Fibroblast of skin of abdomen (primary cell): ENCODE measurements around the gene KIRREL3.

Experiments
- DNase-seq: peaks from one replicate; pipeline ENCODE4 v3.0.0-alpha.2; 2013

Gene KIRREL3

GRCh38 chr11:126630488-126630887 lies 370.1 kb downstream of the KIRREL3 start:
- no peak for DNase-seq

GRCh38 chr11:126628790-126629621 lies 371.6 kb downstream of the KIRREL3 start:
- DNase-seq: peak; percentile 97

- no peak for DNase-seq
Observed at GRCh38 chr11:126628450-126628789, 372.1 kb downstream of the KIRREL3 start.

GRCh38 chr11:126627421-126627820 lies 373.1 kb downstream of the KIRREL3 start:
- no peak for DNase-seq

- DNase-seq: peak; percentile 67
Observed at GRCh38 chr11:126624506-126624905, 376.1 kb downstream of the KIRREL3 start.

- no peak for DNase-seq
Observed at GRCh38 chr11:126619516-126619915, 381.1 kb downstream of the KIRREL3 start.

- no peak for DNase-seq
Observed at GRCh38 chr11:126615845-126616244, 384.7 kb downstream of the KIRREL3 start.

- no peak for DNase-seq
Observed at GRCh38 chr11:126613272-126613671, 387.3 kb downstream of the KIRREL3 start.

GRCh38 chr11:126612671-126613070 lies 387.9 kb downstream of the KIRREL3 start:
- peak; percentile 72 for DNase-seq

GRCh38 chr11:126611438-126611837 lies 389.1 kb downstream of the KIRREL3 start:
- no peak for DNase-seq

GRCh38 chr11:126608658-126609057 lies 391.9 kb downstream of the KIRREL3 start:
- no peak for DNase-seq

GRCh38 chr11:126607776-126608541 lies 392.6 kb downstream of the KIRREL3 start:
- no peak for DNase-seq

- DNase-seq: peak; percentile 71
Observed at GRCh38 chr11:126607374-126607773, 393.2 kb downstream of the KIRREL3 start.

GRCh38 chr11:126606484-126606883 lies 394.1 kb downstream of the KIRREL3 start:
- no peak for DNase-seq

- DNase-seq: no peak
Observed at GRCh38 chr11:126604461-126604860, 396.1 kb downstream of the KIRREL3 start.

- no peak for DNase-seq
Observed at GRCh38 chr11:126603486-126603885, 397.1 kb downstream of the KIRREL3 start.

GRCh38 chr11:126602993-126603392 lies 397.6 kb downstream of the KIRREL3 start:
- no peak for DNase-seq

GRCh38 chr11:126602349-126602940 lies 398.1 kb downstream of the KIRREL3 start:
- DNase-seq: no peak

GRCh38 chr11:126601550-126602215 lies 398.9 kb downstream of the KIRREL3 start:
- no peak for DNase-seq

GRCh38 chr11:126601136-126601535 lies 399.4 kb downstream of the KIRREL3 start:
- DNase-seq: no peak

GRCh38 chr11:126599217-126599897 lies 401.2 kb downstream of the KIRREL3 start:
- DNase-seq: no peak
